H1 (cell line): ENCODE measurements around the gene MEMO1. TPM values are rescaled to one million over a fixed set of nuclear protein-coding genes. Genes with fewer than 3 reads are reported as not detected.

ENCODE experiments used
- CHD7 ChIP-seq: fragments of 300-600 bp; sonication (generic); IDR thresholded peaks from 2 replicates; pipeline ENCODE4 v1.7.1; 2012; ENCODE audit warnings: low read length, moderate library complexity, mild to moderate bottlenecking, inconsistent platforms; ENCODE audit not compliant: insufficient replicate concordance
- CTBP2 ChIP-seq: IDR thresholded peaks from 2 replicates; pipeline ENCODE4 v1.7.0; 2011; ENCODE audit warnings: borderline replicate concordance, mild to moderate bottlenecking, moderate library complexity, mixed read lengths, low read length; ENCODE audit not compliant: insufficient read depth, insufficient read length
- GTF2F1 ChIP-seq: IDR thresholded peaks from 2 replicates; pipeline ENCODE4 v1.6.1; 2012; ENCODE audit warnings: low read depth, low read length, improper control_type of control experiment, borderline replicate concordance
- HDAC6 ChIP-seq: IDR thresholded peaks from one replicate; pipeline ENCODE4 v1.7.1; 2012; ENCODE audit warnings: low read depth, mild to moderate bottlenecking, inconsistent platforms, low read length, moderate library complexity
- POU5F1 ChIP-seq: IDR thresholded peaks from 2 replicates; pipeline ENCODE4 v1.6.1; 2011; ENCODE audit warnings: low read depth, mild to moderate bottlenecking, low read length, moderate library complexity
- RFX5 ChIP-seq: IDR thresholded peaks from 2 replicates; pipeline ENCODE4 v1.6.1; 2011; ENCODE audit warnings: low read depth, low read length, improper control_type of control experiment, borderline replicate concordance
- RXRA ChIP-seq: IDR thresholded peaks from 2 replicates; pipeline ENCODE4 v1.6.1; 2011; ENCODE audit warnings: low read depth, mild to moderate bottlenecking, low read length, moderate library complexity; ENCODE audit not compliant: insufficient read depth
- SAP30 ChIP-seq: fragments of 300-600 bp; sonication (generic); IDR thresholded peaks from 2 replicates; pipeline ENCODE4 v1.7.1; 2012; ENCODE audit warnings: low read length, moderate library complexity, mild to moderate bottlenecking, inconsistent platforms; ENCODE audit not compliant: insufficient read depth, insufficient replicate concordance
- SIN3A ChIP-seq, 2 experiments: IDR thresholded peaks in 1 of 2; conservative IDR thresholded peaks in 1 of 2; 2 replicates each; pipeline ENCODE4 v1.6.1; 2011 to 2012; ENCODE audit warnings: low read length in 2 of 2, improper control_type of control experiment in 1 of 2, low read depth in 1 of 2, mild to moderate bottlenecking in 1 of 2
- polyA plus RNA-seq, 7 experiments: library from polyadenylated mRNA; depleted of rRNA in 3 of 7; stranded (reverse) in 5 of 7; unstranded in 2 of 7; fragments of >200 nt in 5 of 7; fragments of 200-250 nt in 2 of 7; gene quantifications; 1 replicate in 5 of 7; 2 replicates in 1 of 7; 4 replicates in 1 of 7; pipeline versions ENCODE4 v1.2.1 to v1.2.3, GENCODE V29; 2011 to 2013; ENCODE audit warnings: missing spikeins in 2 of 7, mixed read lengths in 2 of 7
- total RNA-seq: library from RNA; stranded (reverse); fragmentation: NEBNext Ultra II Directional; extraction: Animal tissue kit (Norgen Biotek cat#: 25700); gene quantifications from 2 replicates; pipeline ENCODE4 v1.2.1, GENCODE V29; 2021

Gene MEMO1
- total and polyA plus RNA-seq, 2 of the 8 experiments (the other 6 are each of a cell fraction or from before 2014, with no cell fraction given), result 26.9 to 54.7 TPM

- TF ChIP-seq CHD7, result no peak
- TF ChIP-seq POU5F1, result no peak
- TF ChIP-seq RFX5, result no peak
- no peak for TF ChIP-seq GTF2F1
- TF ChIP-seq SAP30, result no peak
- no peak for TF ChIP-seq HDAC6
- TF ChIP-seq SIN3A (conservative IDR thresholded peaks at IDR 0.05 in 1 of 2, IDR thresholded peaks at IDR 0.05 in 1 of 2; ENCODE audit: low read depth in 1 of 2, low read length in 2 of 2), result no peak
- TF ChIP-seq RXRA, result no peak
- no peak for TF ChIP-seq CTBP2
Measured at GRCh38 chr2:32051836-32052439, 41.1 kb upstream of the MEMO1 start (continued).
